Body of pancreas (tissue), 4 donors: ENCODE measurements around the gene POLR1E.

Experiments
- POLR2A ChIP-seq, 3 donors: fragments of 450-650 bp; IDR thresholded peaks; one replicate each; pipeline ENCODE4 v1.6.1; 2016; ENCODE audit warnings: antibody characterized with exemption in 3 of 3, mild to moderate bottlenecking in 2 of 3
- TF ChIP-seq, protein P1 (sequence below), 7 experiments: fragments of 450-650 bp in 4 of 7; fragments of 200-600 bp in 3 of 7; sonication (generic) in 3 of 7; IDR thresholded peaks; one replicate each; pipeline ENCODE4 v1.5.1; 2016 to 2019; ENCODE audit warnings: antibody characterized with exemption in 7 of 7

DNA sequence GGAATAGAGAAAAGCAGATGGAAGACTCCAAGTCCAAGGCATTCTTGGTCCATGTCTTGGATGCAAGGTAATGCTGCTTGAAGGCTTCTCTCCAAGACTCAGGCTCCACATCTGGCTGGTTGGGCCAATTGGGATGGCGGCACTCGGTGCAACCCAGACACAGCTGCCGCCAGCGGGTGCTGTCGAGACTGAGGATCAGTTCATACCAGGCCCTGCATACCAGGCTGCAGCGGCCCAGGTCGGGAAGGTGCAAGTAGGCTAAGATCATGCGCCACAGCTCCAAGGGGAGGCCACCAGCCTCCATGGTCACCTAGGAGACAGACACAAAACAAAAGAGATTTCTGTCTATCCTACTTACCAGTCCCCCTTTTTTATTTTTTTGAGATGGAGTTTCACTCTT is 55.7 kb downstream of the POLR1E start:
- TF ChIP-seq, protein P1, sequence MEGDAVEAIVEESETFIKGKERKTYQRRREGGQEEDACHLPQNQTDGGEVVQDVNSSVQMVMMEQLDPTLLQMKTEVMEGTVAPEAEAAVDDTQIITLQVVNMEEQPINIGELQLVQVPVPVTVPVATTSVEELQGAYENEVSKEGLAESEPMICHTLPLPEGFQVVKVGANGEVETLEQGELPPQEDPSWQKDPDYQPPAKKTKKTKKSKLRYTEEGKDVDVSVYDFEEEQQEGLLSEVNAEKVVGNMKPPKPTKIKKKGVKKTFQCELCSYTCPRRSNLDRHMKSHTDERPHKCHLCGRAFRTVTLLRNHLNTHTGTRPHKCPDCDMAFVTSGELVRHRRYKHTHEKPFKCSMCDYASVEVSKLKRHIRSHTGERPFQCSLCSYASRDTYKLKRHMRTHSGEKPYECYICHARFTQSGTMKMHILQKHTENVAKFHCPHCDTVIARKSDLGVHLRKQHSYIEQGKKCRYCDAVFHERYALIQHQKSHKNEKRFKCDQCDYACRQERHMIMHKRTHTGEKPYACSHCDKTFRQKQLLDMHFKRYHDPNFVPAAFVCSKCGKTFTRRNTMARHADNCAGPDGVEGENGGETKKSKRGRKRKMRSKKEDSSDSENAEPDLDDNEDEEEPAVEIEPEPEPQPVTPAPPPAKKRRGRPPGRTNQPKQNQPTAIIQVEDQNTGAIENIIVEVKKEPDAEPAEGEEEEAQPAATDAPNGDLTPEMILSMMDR (IDR thresholded peaks at IDR 0.05): no peak
- TF ChIP-seq POLR2A (IDR thresholded peaks at IDR 0.05): no peak
